ENCODE results near the gene CD53.

DNA sequence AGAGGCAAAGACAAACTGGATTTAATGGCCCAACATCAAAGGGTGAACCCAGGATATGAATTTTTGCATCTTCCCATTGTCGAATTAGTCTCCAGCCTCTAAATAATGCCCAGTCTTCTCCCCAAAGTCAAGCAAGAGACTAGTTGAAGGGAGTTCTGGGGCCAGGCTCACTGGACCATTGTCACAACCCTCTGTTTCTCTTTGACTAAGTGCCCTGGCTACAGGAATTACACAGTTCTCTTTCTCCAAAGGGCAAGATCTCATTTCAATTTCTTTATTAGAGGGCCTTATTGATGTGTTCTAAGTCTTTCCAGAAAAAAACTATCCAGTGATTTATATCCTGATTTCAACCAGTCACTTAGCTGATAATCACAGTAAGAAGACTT, 26.5 kb downstream of the CD53 start:
- no peak for TF ChIP-seq POLR2AphosphoS5 (IDR thresholded peaks at IDR 0.05; ENCODE audit: low read depth, low read length)
- TF ChIP-seq TAF1 (IDR thresholded peaks at IDR 0.05; ENCODE audit: low read depth, low read length): no peak

Measured in GM12891 (cell line).